Neural cell (in vitro differentiated cells): ENCODE measurements around the gene CENPN. TPM values are rescaled to one million over a fixed set of nuclear protein-coding genes. Genes with fewer than 3 reads are reported as not detected.

Source experiments
- H2AFZ ChIP-seq: fragments of 200-600, 300-800 bp; sonication (generic), shearing (Covaris generic); 2 replicates; pipeline ENCODE4 v1.6.0; 2014; ENCODE audit warnings: low read depth, mild to moderate bottlenecking, antibody characterized with exemption, low read length, moderate library complexity
- H3F3A ChIP-seq: fragments of 200-600 bp; shearing (Covaris generic); 2 replicates; pipeline ENCODE4 v1.6.1; 2016; ENCODE audit warnings: mild to moderate bottlenecking, moderate library complexity, mixed read lengths, antibody characterized with exemption, low read length; ENCODE audit not compliant: insufficient read depth, poor library complexity, severe bottlenecking
- H3K27ac ChIP-seq: fragments of 200-600, 300-800 bp; sonication (generic), shearing (Covaris generic); 2 replicates; pipeline ENCODE4 v1.5.1; 2014; ENCODE audit warnings: mild to moderate bottlenecking, low read length, moderate library complexity
- H3K27me3 ChIP-seq: fragments of 300-800, 200-600 bp; sonication (generic), shearing (Covaris generic); 2 replicates; pipeline ENCODE4 v1.6.0; 2014; ENCODE audit warnings: mild to moderate bottlenecking, low read depth, low read length, moderate library complexity; ENCODE audit not compliant: insufficient read depth
- H3K36me3 ChIP-seq: fragments of 300-800, 200-600 bp; sonication (generic), shearing (Covaris generic); 2 replicates; pipeline ENCODE4 v1.5.1; 2014; ENCODE audit warnings: mild to moderate bottlenecking, antibody characterized with exemption, low read length, moderate library complexity; ENCODE audit not compliant: insufficient read depth
- H3K4me2 ChIP-seq: fragments of 300-800, 200-600 bp; sonication (generic), shearing (Covaris generic); 2 replicates; pipeline ENCODE4 v1.6.0; 2014; ENCODE audit warnings: mild to moderate bottlenecking, low read length
- H3K4me3 ChIP-seq: fragments of 300-800, 200-600 bp; sonication (generic), shearing (Covaris generic); 2 replicates; pipeline ENCODE4 v1.5.1; 2014; ENCODE audit warnings: mild to moderate bottlenecking, low read length, moderate library complexity
- H3K79me2 ChIP-seq: fragments of 200-600 bp; shearing (Covaris generic); replicated peaks from 2 replicates; pipeline ENCODE4 v1.6.0; 2014; ENCODE audit warnings: mild to moderate bottlenecking, low read length, moderate library complexity; ENCODE audit not compliant: insufficient read depth
- H3K9ac ChIP-seq: fragments of 300-800, 200-600 bp; sonication (generic), shearing (Covaris generic); 2 replicates; pipeline ENCODE4 v1.6.1; 2016; ENCODE audit warnings: mild to moderate bottlenecking, low read length, mixed read lengths
- H3K9me2 ChIP-seq: fragments of 200-600 bp; shearing (Covaris generic); 2 replicates; pipeline ENCODE4 v1.6.1; 2016; ENCODE audit warnings: mild to moderate bottlenecking, low read length, mixed read lengths; ENCODE audit not compliant: insufficient read depth
- H3K9me3 ChIP-seq: fragments of 200-600, 300-800 bp; sonication (generic), shearing (Covaris generic); 2 replicates; pipeline ENCODE4 v1.6.1; 2016; ENCODE audit warnings: mild to moderate bottlenecking, mixed run types, low read length, moderate library complexity, mixed read lengths
- H4K20me1 ChIP-seq: fragments of 200-600 bp; shearing (Covaris generic); 2 replicates; pipeline ENCODE4 v1.6.1; 2016; ENCODE audit warnings: mild to moderate bottlenecking, mixed run types; ENCODE audit not compliant: insufficient read depth
- EP300 ChIP-seq: fragments of 450-650 bp; conservative IDR thresholded peaks from 2 replicates; pipeline ENCODE4 v1.6.1; 2014; ENCODE audit warnings: antibody characterized with exemption, mild to moderate bottlenecking, moderate library complexity; ENCODE audit not compliant: poor library complexity, severe bottlenecking
- EZH2 ChIP-seq: fragments of 200-600, 300-800 bp; shearing (Covaris generic), sonication (generic); IDR thresholded peaks from 2 replicates; pipeline ENCODE4 v1.6.1; 2014; ENCODE audit warnings: antibody characterized with exemption, low read length, borderline replicate concordance, mild to moderate bottlenecking; ENCODE audit not compliant: insufficient read depth, poor library complexity, severe bottlenecking
- MXI1 ChIP-seq: fragments of 450-650 bp; conservative IDR thresholded peaks from 2 replicates; pipeline ENCODE4 v1.6.1; 2014; ENCODE audit warnings: antibody characterized with exemption, mild to moderate bottlenecking; ENCODE audit not compliant: poor library complexity, severe bottlenecking
- POLR2AphosphoS5 ChIP-seq: IDR thresholded peaks from 2 replicates; pipeline ENCODE4 v1.6.1; 2012
- RAD21 ChIP-seq: fragments of 450-650 bp; conservative IDR thresholded peaks from 2 replicates; pipeline ENCODE4 v1.6.1; 2014; ENCODE audit warnings: antibody characterized with exemption, mild to moderate bottlenecking, moderate library complexity
- REST ChIP-seq: IDR thresholded peaks from 2 replicates; pipeline ENCODE4 v1.6.1; 2012; ENCODE audit warnings: borderline replicate concordance
- SMC3 ChIP-seq: fragments of 450-650 bp; conservative IDR thresholded peaks from 2 replicates; pipeline ENCODE4 v1.6.1; 2014; ENCODE audit warnings: antibody characterized with exemption, mild to moderate bottlenecking, moderate library complexity; ENCODE audit not compliant: poor library complexity
- TAF1 ChIP-seq: IDR thresholded peaks from 2 replicates; pipeline ENCODE4 v1.6.1; 2012; ENCODE audit warnings: low read depth
- polyA plus RNA-seq: library from polyadenylated mRNA; depleted of rRNA; stranded (reverse); fragments of >200 nt; gene quantifications from 2 replicates; pipeline ENCODE4 v1.2.3, GENCODE V29; 2014
- TF ChIP-seq, protein P1 (sequence below): fragments of 450-650 bp; IDR thresholded peaks from 2 replicates; pipeline ENCODE4 v1.5.1; 2014; ENCODE audit warnings: antibody characterized with exemption, mild to moderate bottlenecking, moderate library complexity; ENCODE audit not compliant: poor library complexity, severe bottlenecking

CENPN gene
- polyA plus RNA-seq, 1 donor from 2014 or later, result 1.9 TPM

- Histone ChIP-seq H3K9ac (no peak overlapping the region), H3K79me2 (peaks cover 29% of the 10 kb centered on the region), H4K20me1 (no peaks in the 10 kb centered on the region), H3K27me3 (no peaks in the 10 kb centered on the region), H3K9me2 (no peaks in the 10 kb centered on the region), H3F3A (no peaks in the 10 kb centered on the region), H3K27ac (no peak overlapping the region), H3K36me3 (peaks cover 16% of the 10 kb centered on the region), H2AFZ (no peak overlapping the region), H3K4me3 (no peak overlapping the region), H3K9me3 (no peaks in the 10 kb centered on the region), H3K4me2 (no peak overlapping the region)
- TF ChIP-seq SMC3 (no peak), MXI1 (no peak), POLR2AphosphoS5 (no peak), RAD21 (no peak), EZH2 (no peak), EP300 (no peak), REST (no peak)
- TF ChIP-seq, protein P1, sequence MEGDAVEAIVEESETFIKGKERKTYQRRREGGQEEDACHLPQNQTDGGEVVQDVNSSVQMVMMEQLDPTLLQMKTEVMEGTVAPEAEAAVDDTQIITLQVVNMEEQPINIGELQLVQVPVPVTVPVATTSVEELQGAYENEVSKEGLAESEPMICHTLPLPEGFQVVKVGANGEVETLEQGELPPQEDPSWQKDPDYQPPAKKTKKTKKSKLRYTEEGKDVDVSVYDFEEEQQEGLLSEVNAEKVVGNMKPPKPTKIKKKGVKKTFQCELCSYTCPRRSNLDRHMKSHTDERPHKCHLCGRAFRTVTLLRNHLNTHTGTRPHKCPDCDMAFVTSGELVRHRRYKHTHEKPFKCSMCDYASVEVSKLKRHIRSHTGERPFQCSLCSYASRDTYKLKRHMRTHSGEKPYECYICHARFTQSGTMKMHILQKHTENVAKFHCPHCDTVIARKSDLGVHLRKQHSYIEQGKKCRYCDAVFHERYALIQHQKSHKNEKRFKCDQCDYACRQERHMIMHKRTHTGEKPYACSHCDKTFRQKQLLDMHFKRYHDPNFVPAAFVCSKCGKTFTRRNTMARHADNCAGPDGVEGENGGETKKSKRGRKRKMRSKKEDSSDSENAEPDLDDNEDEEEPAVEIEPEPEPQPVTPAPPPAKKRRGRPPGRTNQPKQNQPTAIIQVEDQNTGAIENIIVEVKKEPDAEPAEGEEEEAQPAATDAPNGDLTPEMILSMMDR, result no peak
These were observed 35.8 kb downstream of the CENPN start for GRCh38 chr16:81042821-81043220.

DNA sequence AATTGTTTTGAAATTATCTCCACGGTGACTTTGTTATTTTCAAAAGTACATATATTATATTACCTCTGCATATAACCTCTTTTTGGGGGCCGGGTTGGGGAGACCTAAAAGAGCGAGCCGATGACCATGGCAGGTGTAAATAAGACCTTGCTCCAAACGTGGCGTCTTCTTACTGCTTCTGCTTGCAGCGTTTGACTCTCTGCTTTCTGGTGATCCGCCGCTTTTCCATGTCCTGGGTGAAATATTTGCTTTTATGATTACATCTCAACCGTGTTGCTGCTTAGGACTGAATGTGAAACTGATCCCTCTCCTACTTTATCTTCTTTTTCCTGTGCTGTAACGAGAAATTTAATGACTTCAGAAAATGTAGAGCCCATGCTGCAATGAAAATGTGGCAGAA lies 46.7 kb downstream of the CENPN start:
- no peak overlapping the region for H3K4me3 ChIP-seq
- H3K27me3 ChIP-seq, result no peaks in the 10 kb centered on the region
- H3K4me2 ChIP-seq, result no peak overlapping the region
- TF ChIP-seq, protein P1, result no peak
- TF ChIP-seq TAF1 (no peak), MXI1 (no peak)
- H3K36me3 ChIP-seq, result no peaks in the 10 kb centered on the region
- no peaks in the 10 kb centered on the region for H3K9me2 ChIP-seq
- no peak overlapping the region for H2AFZ ChIP-seq
- no peaks in the 10 kb centered on the region for H3F3A ChIP-seq
- H3K9ac ChIP-seq, result no peak overlapping the region
- H3K27ac ChIP-seq, result no peak overlapping the region
- no peaks in the 10 kb centered on the region for H4K20me1 ChIP-seq
- H3K79me2 ChIP-seq, result no peaks in the 10 kb centered on the region
- no peaks in the 10 kb centered on the region for H3K9me3 ChIP-seq
